Activated T-cell treated with anti-CD3 and anti-CD28 coated beads, Interleukin-2, amount 50 U/mL, for 24 hours (primary cell): Measurements from ENCODE around the gene LMF2.

Experiments
- DNase-seq: peaks from one replicate; pipeline ENCODE4 v3.0.0-alpha.2; 2020
- H3K27ac Mint-ChIP-seq: 2 replicates; pipeline ENCODE4 v1.8.0; 2020; ENCODE audit warnings: mild to moderate bottlenecking, mixed read lengths
- H3K27me3 Mint-ChIP-seq: 2 replicates; pipeline ENCODE4 v1.8.0; 2020; ENCODE audit warnings: mixed read lengths
- H3K36me3 Mint-ChIP-seq: 2 replicates; pipeline ENCODE4 v1.8.0; 2020; ENCODE audit warnings: low read depth, mixed read lengths
- H3K4me1 Mint-ChIP-seq: 2 replicates; pipeline ENCODE4 v1.8.0; 2020; ENCODE audit warnings: low read depth, mixed read lengths
- H3K4me3 Mint-ChIP-seq: 2 replicates; pipeline ENCODE4 v1.8.0; 2020; ENCODE audit warnings: mild to moderate bottlenecking, moderate library complexity, mixed read lengths
- H3K9me3 Mint-ChIP-seq: 2 replicates; pipeline ENCODE4 v1.8.0; 2020; ENCODE audit warnings: mixed read lengths

LMF2 gene

DNA sequence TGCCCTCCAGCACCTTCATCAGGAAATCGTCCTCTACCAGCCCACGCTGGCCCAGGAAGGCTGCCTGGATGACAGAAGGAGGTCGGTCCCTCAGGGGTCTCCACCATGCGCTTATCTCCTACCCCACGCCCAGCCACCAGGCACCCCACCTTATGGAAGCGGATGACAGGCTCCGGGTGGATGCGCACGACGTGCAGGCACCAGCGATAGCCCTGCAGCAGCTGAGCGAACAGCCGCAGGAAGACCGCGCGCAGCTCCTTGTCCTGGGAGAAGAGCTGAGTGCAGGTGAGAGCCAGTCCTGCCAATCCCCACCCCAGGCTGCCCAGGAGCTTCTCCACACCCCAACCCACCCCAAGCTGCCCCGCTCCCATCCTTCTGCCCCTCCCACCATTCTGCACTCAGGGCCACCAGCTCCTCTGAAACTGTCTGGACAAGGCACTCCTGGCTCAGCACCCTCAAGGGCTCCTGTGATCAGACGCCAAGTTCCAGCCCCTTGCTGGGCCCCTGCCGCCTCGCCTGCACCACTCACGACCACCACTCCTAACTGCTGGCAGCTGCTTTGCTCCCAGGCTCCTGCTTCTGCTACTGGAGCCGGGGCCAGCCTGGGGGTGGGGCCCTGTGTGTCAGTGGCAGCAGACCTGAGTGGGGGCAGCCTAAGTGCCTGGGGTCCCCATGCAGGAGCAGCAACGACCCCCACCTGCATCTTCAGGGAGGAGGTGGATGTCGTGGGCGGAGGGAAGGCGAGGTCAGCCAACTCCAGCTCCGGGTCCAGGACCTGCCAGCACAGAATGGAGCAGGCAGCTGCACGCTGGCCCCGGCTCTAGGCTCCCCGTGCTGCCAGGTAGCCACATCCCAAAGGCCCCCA lies 42.2 kb downstream of the LMF2 start:
- Mint-ChIP-seq H3K9me3 (no peaks in the 10 kb centered on the region), H3K4me1 (peaks cover 34% of the 10 kb centered on the region), H3K4me3 (no peak overlapping the region), H3K36me3 (peaks cover 73% of the 10 kb centered on the region), H3K27ac (no peak overlapping the region), H3K27me3 (no peaks in the 10 kb centered on the region)
- no peak for DNase-seq

DNA sequence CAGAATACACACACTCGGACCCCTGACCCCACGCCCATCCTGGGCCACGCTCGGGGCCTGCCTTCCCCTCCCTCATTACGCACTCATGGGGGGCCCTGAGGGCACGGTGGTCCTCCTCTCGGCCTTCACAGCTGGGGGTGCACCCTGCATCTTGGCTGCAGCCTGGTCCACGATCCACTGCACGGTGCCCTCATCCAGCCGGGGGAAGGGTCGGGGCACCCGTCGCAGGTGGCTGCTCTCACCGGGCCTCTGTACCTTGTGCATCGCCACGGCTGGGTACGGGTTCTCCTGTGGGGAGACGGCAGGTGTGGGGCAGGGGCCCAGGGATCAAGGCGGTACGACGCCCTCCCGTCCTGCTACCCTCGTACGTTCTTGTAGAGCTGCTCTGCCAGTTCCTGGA lies 43.1 kb downstream of the LMF2 start:
- Mint-ChIP-seq H3K27me3 (no peaks in the 10 kb centered on the region), H3K9me3 (no peaks in the 10 kb centered on the region), H3K4me3 (no peak overlapping the region), H3K27ac (no peak overlapping the region), H3K36me3 (peaks cover 80% of the 10 kb centered on the region), H3K4me1 (peaks cover 27% of the 10 kb centered on the region)
- DNase-seq, result no peak

DNA sequence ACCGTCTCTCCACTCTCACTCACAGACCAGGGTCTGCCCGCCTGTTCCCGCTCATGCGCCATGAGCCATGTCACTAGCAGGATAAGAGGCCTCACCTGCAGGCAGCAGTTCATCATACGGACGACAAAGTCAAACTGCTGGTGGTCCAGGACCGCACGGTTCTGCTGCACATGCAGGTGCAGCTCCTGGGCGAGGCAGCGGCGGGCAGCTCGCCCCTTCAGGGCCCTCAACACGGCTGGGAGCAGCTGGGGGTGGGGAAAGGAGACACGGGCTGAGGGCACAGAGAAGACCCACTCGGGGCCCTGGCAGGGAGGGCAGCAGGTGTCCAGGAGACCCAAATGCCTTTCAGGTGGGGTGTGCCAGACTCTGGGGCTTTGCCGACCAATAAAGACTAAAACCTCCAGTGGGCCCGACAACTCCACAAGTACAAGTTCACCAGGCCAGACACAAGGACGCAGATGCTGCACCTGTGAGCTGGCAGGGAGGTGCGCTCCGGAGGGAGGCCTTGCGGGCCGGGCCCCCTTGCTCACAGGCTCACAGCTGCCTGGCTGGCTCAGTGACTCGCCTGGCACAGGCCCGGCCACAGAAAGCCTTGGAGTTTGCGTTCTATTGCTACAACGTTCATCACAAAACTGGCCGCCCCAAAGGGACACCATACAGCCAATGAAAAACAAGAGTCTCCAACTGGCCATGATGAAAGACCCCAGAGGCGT lies 44.2 kb downstream of the LMF2 start:
- Mint-ChIP-seq H3K4me1 (peaks cover 16% of the 10 kb centered on the region), H3K9me3 (no peaks in the 10 kb centered on the region), H3K4me3 (no peak overlapping the region), H3K27me3 (no peaks in the 10 kb centered on the region), H3K27ac (peak overlapping the region; percentile 12), H3K36me3 (peaks cover 91% of the 10 kb centered on the region)
- no peak for DNase-seq

DNA sequence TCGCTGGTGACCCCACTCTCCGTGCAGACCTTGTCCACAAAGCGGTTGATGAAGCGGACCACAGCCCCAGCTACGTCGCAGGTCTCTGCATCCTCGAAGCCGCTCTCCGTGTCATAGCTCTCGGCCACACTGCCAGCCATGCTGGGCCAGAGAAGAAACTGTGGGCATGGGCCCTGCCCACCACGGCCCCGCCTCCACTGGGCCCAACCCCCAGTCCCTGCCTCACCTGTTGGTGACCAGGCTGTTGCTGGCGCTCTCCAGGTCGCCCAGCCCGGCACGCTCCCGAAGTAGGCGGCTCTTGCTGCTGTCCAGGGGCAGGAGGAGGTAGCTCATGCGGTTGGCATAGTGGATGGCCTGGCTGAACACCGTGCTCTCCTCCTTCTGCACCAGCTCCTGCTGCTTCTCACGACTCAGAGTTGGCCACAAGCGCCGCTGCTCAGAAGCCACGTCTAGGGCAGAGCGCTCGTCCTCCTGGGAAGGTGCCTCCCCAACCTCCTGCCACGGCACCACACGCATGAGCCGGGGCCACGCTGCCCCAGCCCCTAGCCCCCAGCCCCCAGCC lies 45.4 kb downstream of the LMF2 start:
- Mint-ChIP-seq H3K4me1 (peaks cover 8% of the 10 kb centered on the region), H3K36me3 (peaks cover 94% of the 10 kb centered on the region), H3K4me3 (no peak overlapping the region), H3K27me3 (no peaks in the 10 kb centered on the region), H3K27ac (no peak overlapping the region), H3K9me3 (no peaks in the 10 kb centered on the region)
- DNase-seq, result no peak

DNA sequence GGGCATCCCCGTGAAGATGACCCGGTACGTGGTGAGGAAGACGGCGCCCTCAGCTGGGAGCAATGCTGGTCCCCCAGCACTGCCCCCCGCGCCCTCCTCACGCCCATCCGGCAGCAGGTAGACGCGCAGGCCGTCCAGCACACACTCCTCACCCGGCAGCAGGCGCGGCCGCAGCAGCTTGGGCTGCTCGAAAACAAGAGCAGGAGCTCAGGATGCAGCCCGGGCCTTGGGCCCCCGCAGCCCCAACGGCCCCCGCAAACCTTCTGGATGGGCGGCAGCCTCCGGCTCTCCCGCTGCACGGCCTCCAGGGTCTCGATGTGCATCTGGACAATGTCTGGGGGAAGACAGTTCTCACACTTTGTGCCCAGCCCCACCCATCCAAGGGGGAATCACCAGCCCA lies 46.0 kb downstream of the LMF2 start:
- no peak for DNase-seq
- no peaks in the 10 kb centered on the region for H3K27me3 Mint-ChIP-seq
- H3K27ac Mint-ChIP-seq, result no peak overlapping the region
- peaks cover 94% of the 10 kb centered on the region for H3K36me3 Mint-ChIP-seq
- H3K4me3 Mint-ChIP-seq, result no peak overlapping the region
- peaks cover 3% of the 10 kb centered on the region for H3K4me1 Mint-ChIP-seq
- no peaks in the 10 kb centered on the region for H3K9me3 Mint-ChIP-seq

DNA sequence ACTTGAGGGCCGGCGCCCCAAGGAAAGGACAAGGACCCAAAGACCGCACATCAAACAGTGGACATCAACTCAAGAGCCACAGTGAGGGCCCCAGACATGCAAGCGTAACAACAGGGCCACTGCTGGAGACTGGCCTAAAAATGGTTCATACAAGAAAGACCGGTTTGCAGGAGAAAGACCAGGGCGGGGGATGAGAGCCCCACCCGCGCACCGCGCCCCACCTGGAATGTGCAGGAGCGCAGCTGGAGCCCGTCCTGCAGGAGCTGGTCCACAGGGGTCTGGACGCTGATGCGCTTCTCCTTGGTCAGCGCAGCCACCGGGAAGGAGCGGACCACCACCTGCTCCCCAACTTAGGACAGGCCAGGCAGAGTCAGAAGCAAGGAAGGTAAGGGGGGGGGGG lies 46.6 kb downstream of the LMF2 start:
- Mint-ChIP-seq H3K4me1 (no peaks in the 10 kb centered on the region), H3K27me3 (no peaks in the 10 kb centered on the region), H3K36me3 (peaks cover 92% of the 10 kb centered on the region), H3K4me3 (no peak overlapping the region), H3K9me3 (no peaks in the 10 kb centered on the region), H3K27ac (no peak overlapping the region)
- DNase-seq, result no peak

DNA sequence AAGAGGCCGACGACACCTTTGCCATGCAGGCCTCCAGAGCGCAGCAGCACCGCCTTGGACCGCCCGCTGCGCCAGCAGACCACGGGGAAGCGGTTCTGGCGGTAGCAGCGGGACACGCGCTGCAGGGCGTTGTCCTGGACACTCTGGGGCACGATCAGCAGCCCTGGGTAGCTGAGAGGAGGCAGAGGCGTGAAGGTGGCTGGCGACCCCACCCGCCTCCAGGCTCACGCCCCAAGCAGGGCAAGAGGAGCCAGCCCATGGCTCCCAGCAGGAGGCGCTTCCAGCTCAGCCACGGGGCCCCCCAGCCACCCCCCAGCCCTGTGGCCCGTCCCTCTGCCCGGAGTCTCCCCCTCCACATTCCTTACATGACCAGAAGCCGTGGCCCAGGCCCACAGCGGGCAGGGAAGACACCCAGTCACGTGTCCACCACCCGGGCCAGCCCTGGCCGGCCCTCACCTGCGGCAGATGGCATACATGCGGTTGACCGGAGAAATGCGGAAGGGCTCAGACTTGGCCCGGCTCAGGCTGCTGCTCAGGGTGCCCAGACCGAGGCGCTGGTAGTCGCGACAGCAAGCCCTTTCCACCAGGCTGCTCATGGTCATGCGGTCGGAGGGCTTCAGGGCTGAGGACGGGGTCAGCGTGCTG lies 47.9 kb downstream of the LMF2 start:
- no peak overlapping the region for H3K4me3 Mint-ChIP-seq
- H3K4me1 Mint-ChIP-seq, result no peaks in the 10 kb centered on the region
- H3K36me3 Mint-ChIP-seq, result peaks cover 91% of the 10 kb centered on the region
- no peaks in the 10 kb centered on the region for H3K9me3 Mint-ChIP-seq
- no peak for DNase-seq
- no peak overlapping the region for H3K27ac Mint-ChIP-seq
- no peaks in the 10 kb centered on the region for H3K27me3 Mint-ChIP-seq

DNA sequence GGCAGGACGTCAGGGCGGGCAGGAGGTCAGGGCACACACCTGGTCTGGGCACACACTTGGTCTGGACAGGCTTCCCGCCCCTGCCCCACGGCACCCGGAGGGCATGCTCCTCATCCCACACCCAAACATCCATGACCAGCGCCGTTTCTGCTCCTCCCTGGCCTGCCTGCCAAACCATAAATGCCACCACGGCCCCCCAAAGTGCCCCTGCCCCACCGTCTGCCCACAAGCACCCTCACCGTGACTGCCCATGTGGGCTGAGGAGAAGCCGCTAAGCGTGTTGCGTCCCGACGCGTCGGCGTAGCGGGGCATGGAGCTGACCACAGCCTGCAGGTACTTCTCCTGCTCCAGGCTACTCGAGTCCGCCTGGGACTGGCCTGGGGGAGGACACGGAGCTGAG lies 48.5 kb downstream of the LMF2 start:
- H3K27me3 Mint-ChIP-seq, result no peaks in the 10 kb centered on the region
- no peak overlapping the region for H3K4me3 Mint-ChIP-seq
- peaks cover 91% of the 10 kb centered on the region for H3K36me3 Mint-ChIP-seq
- H3K27ac Mint-ChIP-seq, result peak overlapping the region; percentile 75
- DNase-seq, result no peak
- H3K4me1 Mint-ChIP-seq, result peaks cover 3% of the 10 kb centered on the region
- no peaks in the 10 kb centered on the region for H3K9me3 Mint-ChIP-seq

DNA sequence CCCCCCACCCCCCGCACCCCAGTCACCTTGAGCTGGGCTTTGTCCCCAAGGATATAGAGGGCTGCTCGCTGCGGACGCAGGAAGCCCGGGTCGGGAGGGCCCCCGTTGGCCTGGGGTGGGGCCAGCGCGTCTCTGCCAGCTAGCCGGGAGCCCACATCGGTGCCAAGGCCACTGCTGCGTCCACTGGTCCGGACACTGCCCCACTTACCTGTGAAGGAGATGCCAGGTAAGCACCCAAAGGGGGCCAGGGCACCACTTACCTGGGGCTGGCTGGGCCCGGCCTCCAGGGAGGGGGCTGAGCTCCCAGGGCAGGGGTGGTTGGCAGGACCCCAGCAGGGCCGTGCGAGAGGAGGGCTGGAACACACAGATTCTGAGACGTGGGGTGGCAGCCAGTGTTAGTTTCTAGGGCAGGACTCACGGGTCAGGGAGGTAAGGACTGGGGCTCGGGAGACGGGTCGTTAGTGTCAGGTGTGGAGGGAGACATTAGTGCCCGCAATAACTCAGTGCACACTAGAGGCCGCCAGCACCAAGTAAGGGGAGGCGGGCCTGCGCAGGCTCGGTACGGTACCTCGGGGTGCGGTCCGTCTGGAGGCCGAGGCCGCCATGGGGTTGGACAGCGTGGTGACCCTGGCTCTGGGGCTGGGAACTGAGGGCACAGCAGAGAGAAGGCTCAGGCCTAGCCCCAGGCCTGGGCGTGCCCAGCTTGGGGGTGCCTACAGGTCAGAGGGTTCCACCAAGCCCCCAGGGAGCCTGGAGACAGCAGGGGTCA lies 50.9 kb downstream of the LMF2 start:
- Mint-ChIP-seq H3K27me3 (no peaks in the 10 kb centered on the region), H3K4me3 (no peak overlapping the region), H3K4me1 (peaks cover 17% of the 10 kb centered on the region), H3K27ac (peak overlapping the region; percentile 64), H3K9me3 (no peaks in the 10 kb centered on the region), H3K36me3 (peaks cover 91% of the 10 kb centered on the region)
- no peak for DNase-seq

DNA sequence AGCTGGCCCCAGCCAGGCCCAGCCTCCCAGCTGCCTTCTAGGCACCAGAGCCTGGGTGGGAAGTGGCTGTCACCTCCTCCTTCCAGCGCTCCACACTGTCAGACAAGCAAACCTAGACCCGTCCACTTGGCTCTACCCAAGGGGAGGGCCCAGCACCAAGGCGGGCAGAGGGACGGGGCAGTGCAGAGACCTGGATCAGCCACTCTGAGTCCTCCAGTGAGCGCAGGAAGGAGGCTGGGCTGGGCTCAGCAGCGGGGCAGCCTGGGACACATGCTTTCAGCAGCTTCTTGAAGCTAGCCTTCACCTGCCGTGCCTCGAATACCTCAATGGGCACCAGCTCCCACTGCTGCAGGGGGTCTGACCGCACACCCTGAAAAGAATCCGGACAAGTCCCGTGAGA lies 51.5 kb downstream of the LMF2 start:
- H3K36me3 Mint-ChIP-seq, result peaks cover 91% of the 10 kb centered on the region
- DNase-seq, result no peak
- H3K4me1 Mint-ChIP-seq, result peaks cover 22% of the 10 kb centered on the region
- no peaks in the 10 kb centered on the region for H3K9me3 Mint-ChIP-seq
- no peak overlapping the region for H3K4me3 Mint-ChIP-seq
- H3K27ac Mint-ChIP-seq, result peak overlapping the region; percentile 57
- H3K27me3 Mint-ChIP-seq, result no peaks in the 10 kb centered on the region

DNA sequence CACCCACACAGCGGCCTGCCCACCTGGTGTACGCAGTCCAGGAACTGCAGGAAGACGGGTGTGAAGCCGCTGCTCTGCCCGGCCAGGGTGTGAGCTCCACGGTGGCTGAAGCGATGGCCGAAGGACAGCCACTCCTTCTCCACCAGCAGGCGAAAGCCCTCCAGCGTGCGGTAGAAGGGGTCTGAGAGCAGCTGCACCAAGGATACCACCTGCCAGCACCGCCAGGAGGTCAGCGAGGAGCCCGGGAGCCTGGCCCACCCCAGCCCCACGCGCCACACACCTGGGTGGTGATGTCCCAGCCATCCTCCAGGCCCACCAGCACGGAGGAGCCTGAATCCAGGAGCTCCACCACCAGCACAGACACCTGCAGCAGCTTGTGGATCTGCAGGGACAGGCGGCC lies 52.3 kb downstream of the LMF2 start:
- H3K4me1 Mint-ChIP-seq, result peaks cover 22% of the 10 kb centered on the region
- H3K9me3 Mint-ChIP-seq, result no peaks in the 10 kb centered on the region
- H3K36me3 Mint-ChIP-seq, result peaks cover 89% of the 10 kb centered on the region
- peak overlapping the region; percentile 37 for H3K27ac Mint-ChIP-seq
- no peak for DNase-seq
- H3K27me3 Mint-ChIP-seq, result no peaks in the 10 kb centered on the region
- no peak overlapping the region for H3K4me3 Mint-ChIP-seq

DNA sequence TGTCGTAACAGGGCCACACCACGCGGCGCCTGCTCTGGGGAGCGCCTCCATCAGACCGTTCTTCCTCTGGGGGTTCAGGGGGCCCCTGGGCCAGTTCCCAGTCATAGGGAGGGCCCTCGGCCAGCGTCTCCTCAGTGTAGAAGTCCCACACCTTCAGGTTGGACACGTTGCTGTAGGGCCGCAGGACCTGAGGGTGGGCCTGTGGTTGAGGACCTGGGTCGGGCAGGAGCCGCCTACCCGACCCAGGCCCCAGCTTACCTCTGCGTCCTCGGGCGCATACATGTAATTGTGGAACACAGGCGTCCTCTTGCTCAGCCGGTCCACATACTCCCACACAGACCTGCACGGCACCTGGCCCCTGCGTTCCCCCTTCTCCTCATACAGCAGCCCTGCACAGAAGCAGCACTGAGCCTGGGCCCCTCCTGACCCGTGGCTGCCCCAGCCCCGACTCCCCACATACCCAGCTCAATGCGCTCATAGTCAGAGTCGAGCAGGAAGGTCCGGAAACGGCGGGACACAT lies 52.9 kb downstream of the LMF2 start:
- no peaks in the 10 kb centered on the region for H3K9me3 Mint-ChIP-seq
- peak overlapping the region; percentile 82 for H3K27ac Mint-ChIP-seq
- peaks cover 87% of the 10 kb centered on the region for H3K36me3 Mint-ChIP-seq
- H3K27me3 Mint-ChIP-seq, result no peaks in the 10 kb centered on the region
- DNase-seq, result no peak
- H3K4me1 Mint-ChIP-seq, result peaks cover 22% of the 10 kb centered on the region
- H3K4me3 Mint-ChIP-seq, result no peak overlapping the region
